Psoas muscle (tissue), 8 donors: ENCODE data around the gene PCSK5. TPM values are rescaled to one million over a fixed set of nuclear protein-coding genes. Genes with fewer than 3 reads are reported as not detected.

Experiments
- ATAC-seq, 4 donors: fragments of 200-7000 bp; cut with Tn5 transposase; one replicate each; pipeline ENCODE4 v1.9.1; 2020; ENCODE audit warnings: moderate library complexity in 3 of 4, mild to moderate bottlenecking in 2 of 4
- DNase-seq, 2 donors: peaks; one replicate each; pipeline ENCODE4 v3.0.0-alpha.2; 2020
- H3K27ac ChIP-seq: fragments of 200-600 bp; one replicate; pipeline ENCODE4 v1.8.0; 2022
- H3K27me3 ChIP-seq, 3 donors: fragments of 200-600 bp in 1 of 3; one replicate each; pipeline versions ENCODE4 v1.6.1 to v1.8.0; 2013 to 2022; ENCODE audit warnings: low read length in 2 of 3, mild to moderate bottlenecking in 2 of 3, moderate library complexity in 1 of 3; ENCODE audit not compliant: insufficient read depth in 3 of 3
- H3K36me3 ChIP-seq, 2 donors: fragments of 200-600 bp in 1 of 2; one replicate each; pipeline versions ENCODE4 v1.6.1 to v1.8.0; 2013 to 2022; ENCODE audit warnings: low read depth in 1 of 2, mild to moderate bottlenecking in 1 of 2, moderate library complexity in 1 of 2; ENCODE audit not compliant: insufficient read depth in 1 of 2
- H3K4me1 ChIP-seq: fragments of 200-600 bp; one replicate; pipeline ENCODE4 v1.8.0; 2022
- H3K4me3 ChIP-seq: fragments of 200-600 bp; one replicate; pipeline ENCODE4 v1.8.0; 2022; ENCODE audit warnings: mild to moderate bottlenecking
- H3K9me3 ChIP-seq: fragments of 200-600 bp; one replicate; pipeline ENCODE4 v1.8.0; 2022
- CTCF ChIP-seq: fragments of 200-600 bp; IDR thresholded peaks from one replicate; pipeline ENCODE4 v1.8.0; 2022; ENCODE audit warnings: antibody characterized with exemption
- WGBS, 3 donors: extraction: QIAGEN DNeasy Blood & Tissue Kit; methylation state at CpG; one replicate each; pipeline versions ENCODE4 v1.1.6 to v1.1.7; 2013; 5-methylcytosine and 5-hydroxymethylcytosine counted together
- intact Hi-C, 2 donors: fragments of 100-400 bp; cut with DNase I; formaldehyde crosslinking; loops; one replicate each; pipeline versions ENCODE4 v1.11.0 to v1.14.2; 2022
- polyA plus RNA-seq, 3 donors: library from polyadenylated mRNA; stranded (reverse); fragments of 200-250 nt; gene quantifications; one replicate each; pipeline ENCODE4 v1.2.3, GENCODE V29; 2013
- total RNA-seq, 4 donors: library from RNA; stranded (reverse); fragmentation: NEBNext Ultra II Directional in 2 of 4; extraction: Animal tissue kit (Norgen Biotek cat#: 25700) in 2 of 4; gene quantifications; one replicate each; pipeline versions ENCODE4 v1.2.1 to v1.2.4, GENCODE V29; 2021 to 2023
- donor health status: healthy with polysubstance abuse.
- donor health status: DM: no; HTN: no; CAD: no; lungs with moderate emphysema.
- donor health status: Bipolar disorder and iron deficiency.
- donor health status: healthy.
- donor health status: DM: yes; HTN: yes; CAD: no.
- donor health status: DM: no; HTN: no; CAD: no.
- donor health status: DM: no; HTN: no; CAD: no.
- donor health status: DM: yes; HTN: yes; CAD: no.

The PCSK5 gene
- total and polyA plus RNA-seq, 7 donors = 0.75 to 4.4 (median 2.3) TPM

- WGBS, 3 donors = 73 to 81% (median 73%) methylated on average over 10 of the region's 10 CpGs
- H3K36me3 ChIP-seq = no peaks in the 10 kb centered on the region
- no peak overlapping the region for H3K4me3 ChIP-seq
- no peak overlapping the region for H3K27ac ChIP-seq
- no peaks in the 10 kb centered on the region for H3K27me3 ChIP-seq
- H3K9me3 ChIP-seq = no peaks in the 10 kb centered on the region
- TF ChIP-seq CTCF = no peak
- no peaks in the 10 kb centered on the region for H3K4me1 ChIP-seq
- DNase-seq (no peak), ATAC-seq (no peak)
- intact Hi-C loops = no loop called here
These were observed 130.2 kb downstream of the PCSK5 start for GRCh38 chr9:76020652-76021051.

GRCh38 chr9:76022317-76022716 lies 131.8 kb downstream of the PCSK5 start:
- Histone ChIP-seq H3K36me3 (no peaks in the 10 kb centered on the region), H3K27me3 (no peaks in the 10 kb centered on the region), H3K4me1 (no peaks in the 10 kb centered on the region), H3K4me3 (no peak overlapping the region), H3K27ac (no peak overlapping the region), H3K9me3 (no peaks in the 10 kb centered on the region)
- intact Hi-C loops = no loop called here
- no peak for DNase-seq
- WGBS, 3 donors = 71 to 78% (median 78%) methylated on average over 5 of the region's 5 CpGs
- no peak for TF ChIP-seq CTCF
- no peak for ATAC-seq

- WGBS, 3 donors = 79 to 91% (median 80%) methylated on average over 7 of the region's 7 CpGs
- ATAC-seq = no peak
- intact Hi-C loops = no loop called here
These were observed 133.3 kb downstream of the PCSK5 start for GRCh38 chr9:76023715-76024195.

GRCh38 chr9:76025286-76025685 lies 134.8 kb downstream of the PCSK5 start:
- Histone ChIP-seq H3K36me3 (no peaks in the 10 kb centered on the region), H3K4me3 (no peak overlapping the region), H3K27me3 (no peaks in the 10 kb centered on the region), H3K9me3 (no peaks in the 10 kb centered on the region), H3K27ac (no peak overlapping the region), H3K4me1 (no peaks in the 10 kb centered on the region)
- TF ChIP-seq CTCF = no peak
- DNase-seq (no peak), ATAC-seq (no peak)
- 92 to 100% (median 95%) methylated on average over 1 of the region's 1 CpG for WGBS, 3 donors
- intact Hi-C loops = no loop called here

More at GRCh38 chr9:76023715-76024195, 133.3 kb downstream of the PCSK5 start:
- no peak for TF ChIP-seq CTCF
- no peaks in the 10 kb centered on the region for H3K4me1 ChIP-seq
- no peaks in the 10 kb centered on the region for H3K36me3 ChIP-seq
- no peak for DNase-seq
- H3K9me3 ChIP-seq = no peaks in the 10 kb centered on the region
- H3K4me3 ChIP-seq = no peak overlapping the region
- H3K27me3 ChIP-seq = no peaks in the 10 kb centered on the region
- H3K27ac ChIP-seq = no peak overlapping the region

GRCh38 chr9:76026796-76027195 lies 136.3 kb downstream of the PCSK5 start:
- no peaks in the 10 kb centered on the region for H3K36me3 ChIP-seq
- 95 to 96% (median 95%) methylated on average over 6 of the region's 6 CpGs for WGBS, 3 donors
- intact Hi-C loops = no loop called here

More at GRCh38 chr9:76026796-76027195, 136.3 kb downstream of the PCSK5 start:
- no peak for TF ChIP-seq CTCF
- Histone ChIP-seq H3K9me3 (no peaks in the 10 kb centered on the region), H3K27me3 (no peaks in the 10 kb centered on the region), H3K4me1 (no peaks in the 10 kb centered on the region), H3K4me3 (no peak overlapping the region), H3K27ac (no peak overlapping the region)
- DNase-seq (no peak), ATAC-seq (no peak)
